ENCODE measurements around the gene OFD1.

Gene OFD1

GRCh38 chrX:13816643-13817627, 82.4 kb downstream of the OFD1 start, which contains the start of gene GPM6B:
GPM6B (minus strand) TSS chrX:13817093; CDS start chrX:13816904, 189 bp downstream.
- Histone ChIP-seq H3K27ac (ENCODE audit: low read depth, low read length) (no peak within 1 kb of the TSS), H3K9me2 (replicated peaks; ENCODE audit: insufficient read depth, low read length) (no peaks in the 10 kb centered on the region), H3K4me2 (ENCODE audit: low read depth, low read length, poor library complexity, severe bottlenecking) (no peak within 1 kb of the TSS), H4K20me1 (ENCODE audit: low read depth, low read length) (no peaks in the 10 kb centered on the region), H3K27me3 (ENCODE audit: low read length) (no peaks in the 10 kb centered on the region), H2AFZ (ENCODE audit: low read depth, low read length, severe bottlenecking) (no peak within 1 kb of the TSS), H3K79me2 (ENCODE audit: insufficient read depth, low read length) (no peaks in the 10 kb centered on the region), H3K9me3 (ENCODE audit: insufficient read depth, low read length) (no peaks in the 10 kb centered on the region), H3K9ac (ENCODE audit: low read length) (no peak within 1 kb of the TSS), H3F3A (ENCODE audit: insufficient read depth) (no peaks in the 10 kb centered on the region), H3K4me3 (ENCODE audit: insufficient read depth, low read length, poor library complexity, severe bottlenecking) (no peak within 1 kb of the TSS), H3K36me3 (ENCODE audit: low read length) (no peaks in the 10 kb centered on the region)
- TF ChIP-seq CTCF (IDR thresholded peaks at IDR 0.05; ENCODE audit: insufficient read depth, low read length, poor library complexity, severe bottlenecking), result no peak
- TF ChIP-seq EZH2phosphoT487 (conservative IDR thresholded peaks at IDR 0.05; ENCODE audit: low read length), result no peak

Measured in SU-DHL-6 (cell line).